Measurements from ENCODE around the gene PUM2. TPM values are rescaled to one million over a fixed set of nuclear protein-coding genes. Genes with fewer than 3 reads are reported as not detected.

Gene PUM2
- total and polyA plus RNA-seq, 2 donors from 2014 or later, result 22.0 to 94.3 TPM

DNA sequence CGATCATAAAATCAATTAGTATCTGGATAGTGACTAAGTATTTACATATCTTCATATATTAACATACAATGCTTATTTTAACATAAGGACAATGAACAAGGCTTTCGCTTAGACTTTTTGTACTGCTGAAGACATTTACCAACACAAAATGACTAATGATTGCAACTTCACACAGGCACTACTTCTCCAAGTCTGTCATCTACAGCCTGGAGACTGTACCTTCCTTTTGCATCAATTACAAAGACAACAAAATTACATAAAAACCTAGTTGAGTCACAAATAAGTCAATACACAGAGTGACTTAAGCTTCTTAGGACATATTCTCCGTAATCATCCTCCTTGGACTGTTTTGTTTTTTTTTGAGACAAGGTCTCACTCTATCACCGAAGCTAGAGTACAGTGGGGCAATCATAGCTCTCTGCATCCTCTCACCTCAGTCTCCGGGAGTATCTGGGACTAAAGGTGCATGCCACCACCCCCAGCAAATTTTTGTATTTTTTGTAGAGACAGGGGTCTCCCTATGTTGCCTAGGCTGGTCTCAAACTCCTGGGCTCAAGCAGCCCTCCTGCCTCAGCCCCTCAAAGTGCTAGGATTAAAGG is 15.9 kb downstream of the PUM2 start:
- peaks cover 0 to 7% (median 3%) of the 10 kb centered on the region in 3 donors for H3K4me1 ChIP-seq (ENCODE audit: control insufficient read depth in 2 of 3, insufficient read depth in 2 of 3, low read depth in 1 of 3, low read length in 3 of 3)
- peaks cover 0 to 4% (median 0%) of the 10 kb centered on the region in 3 donors for H3K36me3 ChIP-seq (ENCODE audit: control insufficient read depth in 2 of 3, insufficient read depth in 3 of 3, low read length in 3 of 3)
- no peaks in the 10 kb centered on the region for H3K9me3 ChIP-seq (ENCODE audit: control insufficient read depth in 2 of 3, insufficient read depth in 1 of 3, low read length in 3 of 3)
- H3K4me3 ChIP-seq (ENCODE audit: low read length in 3 of 3), result no peak overlapping the region
- no peaks in the 10 kb centered on the region for H3K27me3 ChIP-seq (ENCODE audit: control insufficient read depth, insufficient read depth, low read length)
- FAIRE-seq, result no peak
- H3K27ac ChIP-seq (ENCODE audit: low read depth in 2 of 2, low read length in 2 of 2), result no peak overlapping the region
- no peak overlapping the region for H3K9ac ChIP-seq (ENCODE audit: low read length in 3 of 3)
- intact Hi-C loops (cut with DNase I), result no loop called here
- DNase-seq, result no peak
- TF ChIP-seq, protein P1, sequence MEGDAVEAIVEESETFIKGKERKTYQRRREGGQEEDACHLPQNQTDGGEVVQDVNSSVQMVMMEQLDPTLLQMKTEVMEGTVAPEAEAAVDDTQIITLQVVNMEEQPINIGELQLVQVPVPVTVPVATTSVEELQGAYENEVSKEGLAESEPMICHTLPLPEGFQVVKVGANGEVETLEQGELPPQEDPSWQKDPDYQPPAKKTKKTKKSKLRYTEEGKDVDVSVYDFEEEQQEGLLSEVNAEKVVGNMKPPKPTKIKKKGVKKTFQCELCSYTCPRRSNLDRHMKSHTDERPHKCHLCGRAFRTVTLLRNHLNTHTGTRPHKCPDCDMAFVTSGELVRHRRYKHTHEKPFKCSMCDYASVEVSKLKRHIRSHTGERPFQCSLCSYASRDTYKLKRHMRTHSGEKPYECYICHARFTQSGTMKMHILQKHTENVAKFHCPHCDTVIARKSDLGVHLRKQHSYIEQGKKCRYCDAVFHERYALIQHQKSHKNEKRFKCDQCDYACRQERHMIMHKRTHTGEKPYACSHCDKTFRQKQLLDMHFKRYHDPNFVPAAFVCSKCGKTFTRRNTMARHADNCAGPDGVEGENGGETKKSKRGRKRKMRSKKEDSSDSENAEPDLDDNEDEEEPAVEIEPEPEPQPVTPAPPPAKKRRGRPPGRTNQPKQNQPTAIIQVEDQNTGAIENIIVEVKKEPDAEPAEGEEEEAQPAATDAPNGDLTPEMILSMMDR (IDR thresholded peaks at IDR 0.05; ENCODE audit: borderline replicate concordance, extremely low read depth, insufficient read depth), result no peak

DNA sequence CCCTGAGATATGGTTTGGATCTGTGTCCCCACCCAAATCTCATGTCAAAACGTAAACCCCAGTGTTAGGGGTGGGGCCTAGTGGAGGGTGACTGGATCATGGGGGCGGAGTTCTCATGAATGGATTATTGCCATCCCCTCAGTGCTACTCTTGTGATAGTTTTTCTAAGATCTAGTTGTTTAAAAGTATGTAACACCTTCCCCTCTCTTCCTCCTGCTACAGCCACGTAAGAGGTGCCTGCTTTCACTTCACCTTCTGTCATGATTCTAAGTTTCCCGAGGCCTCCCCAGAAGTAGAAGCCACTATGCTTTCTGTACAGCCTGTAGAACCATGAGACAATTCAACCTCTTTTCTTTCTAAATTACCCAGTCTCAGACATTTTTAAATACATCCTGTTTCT is 16.9 kb downstream of the PUM2 start:
- intact Hi-C loops (cut with DNase I), result no loop called here
- no peak for FAIRE-seq
- TF ChIP-seq, protein P1 (IDR thresholded peaks at IDR 0.05; ENCODE audit: borderline replicate concordance, extremely low read depth, insufficient read depth), result no peak

DNA sequence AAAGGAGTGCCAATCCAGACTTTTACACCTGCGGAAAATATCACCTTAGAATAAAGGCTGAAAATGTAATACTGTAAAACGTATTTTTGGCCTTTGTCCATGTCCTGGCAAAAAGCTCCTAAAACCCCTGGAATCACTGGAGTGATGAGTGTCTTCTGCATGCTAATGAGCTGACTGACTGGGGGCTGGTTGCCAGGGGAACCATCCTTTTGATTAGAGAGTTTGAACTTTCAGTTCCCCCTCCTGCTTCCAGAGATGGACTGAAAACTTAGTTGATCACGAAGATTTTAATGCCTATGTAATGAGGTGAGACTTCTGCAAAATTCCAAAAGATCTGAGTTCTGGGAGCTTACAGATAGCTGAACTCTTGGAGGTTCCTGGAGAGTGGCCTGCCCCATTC is 20.5 kb downstream of the PUM2 start:
- TF ChIP-seq, protein P1 (IDR thresholded peaks at IDR 0.05; ENCODE audit: borderline replicate concordance, extremely low read depth, insufficient read depth), result no peak
- peaks cover 0 to 3% (median 3%) of the 10 kb centered on the region in 3 donors for H3K4me1 ChIP-seq (ENCODE audit: control insufficient read depth in 2 of 3, insufficient read depth in 2 of 3, low read depth in 1 of 3, low read length in 3 of 3)
- intact Hi-C loops (cut with DNase I), result no loop called here
- DNase-seq, result no peak
- H3K27me3 ChIP-seq (ENCODE audit: control insufficient read depth, insufficient read depth, low read length), result no peaks in the 10 kb centered on the region
- no peak overlapping the region for H3K27ac ChIP-seq (ENCODE audit: low read depth in 2 of 2, low read length in 2 of 2)
- H3K4me3 ChIP-seq (ENCODE audit: low read length in 3 of 3), result no peak overlapping the region
- no peak for FAIRE-seq
- no peaks in the 10 kb centered on the region for H3K9me3 ChIP-seq (ENCODE audit: control insufficient read depth in 2 of 3, insufficient read depth in 1 of 3, low read length in 3 of 3)
- peaks cover 0 to 4% (median 0%) of the 10 kb centered on the region in 3 donors for H3K36me3 ChIP-seq (ENCODE audit: control insufficient read depth in 2 of 3, insufficient read depth in 3 of 3, low read length in 3 of 3)
- no peak overlapping the region for H3K9ac ChIP-seq (ENCODE audit: low read length in 3 of 3)

More for the DNA sequence above, 16.9 kb downstream of the PUM2 start:
- DNase-seq, result no peak
- Histone ChIP-seq H3K4me3 (ENCODE audit: low read length in 3 of 3) (no peak overlapping the region), H3K36me3 (ENCODE audit: control insufficient read depth in 2 of 3, insufficient read depth in 3 of 3, low read length in 3 of 3) (peaks cover 0 to 4% (median 0%) of the 10 kb centered on the region in 3 donors), H3K9me3 (ENCODE audit: control insufficient read depth in 2 of 3, insufficient read depth in 1 of 3, low read length in 3 of 3) (no peaks in the 10 kb centered on the region), H3K27me3 (ENCODE audit: control insufficient read depth, insufficient read depth, low read length) (no peaks in the 10 kb centered on the region), H3K9ac (ENCODE audit: low read length in 3 of 3) (no peak overlapping the region), H3K4me1 (ENCODE audit: control insufficient read depth in 2 of 3, insufficient read depth in 2 of 3, low read depth in 1 of 3, low read length in 3 of 3) (peaks cover 0 to 7% (median 3%) of the 10 kb centered on the region in 3 donors), H3K27ac (ENCODE audit: low read depth in 2 of 2, low read length in 2 of 2) (no peak overlapping the region)
